ENCODE data around the gene ADAMTS2. TPM values are rescaled to one million over a fixed set of nuclear protein-coding genes. Genes with fewer than 3 reads are reported as not detected.

ADAMTS2 gene
- polyA plus RNA-seq, 3 donors: 0.74 to 2.3 TPM; not detected in 1

DNA sequence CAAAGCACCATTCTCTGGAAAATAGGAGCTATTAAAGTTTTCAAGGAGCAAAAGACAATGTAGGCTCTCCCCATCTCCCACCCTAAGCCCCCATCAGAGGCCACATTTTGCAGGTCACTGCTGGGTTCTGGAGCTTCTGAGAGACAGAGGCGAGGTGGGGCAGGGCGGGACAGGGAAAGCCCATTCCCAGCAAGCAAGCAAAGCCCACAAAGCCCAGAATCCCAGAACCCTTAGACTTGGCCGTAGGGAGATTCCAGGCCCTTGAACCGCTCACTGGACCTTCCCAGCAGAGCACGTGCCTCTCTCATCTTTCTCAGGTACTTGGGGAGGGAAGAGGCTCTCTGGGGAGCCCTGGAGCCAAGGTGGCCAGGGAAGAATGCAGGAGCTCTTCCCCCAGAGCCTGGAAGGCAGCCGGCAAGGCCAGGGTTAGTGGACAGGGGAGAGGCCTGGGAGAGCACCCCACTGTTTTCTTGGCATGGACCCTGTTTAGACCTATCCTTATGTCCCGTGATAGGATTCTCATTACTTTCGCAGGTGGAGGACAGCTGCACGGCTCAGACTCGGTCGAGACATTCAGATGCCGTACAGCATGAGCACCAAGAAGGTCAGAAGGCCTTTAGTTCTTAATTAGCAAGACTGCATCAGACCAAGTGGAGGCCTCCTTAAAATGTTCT is 232.7 kb downstream of the ADAMTS2 start:
- Histone ChIP-seq H3K9ac (ENCODE audit: insufficient read depth, low read length, poor library complexity, severe bottlenecking) (no peak overlapping the region), H4K20me1 (ENCODE audit: insufficient read depth, low read length) (no peaks in the 10 kb centered on the region), H3K27me3 (ENCODE audit: control insufficient read depth in 2 of 2, insufficient read depth in 2 of 2, low read length in 2 of 2) (no peaks in the 10 kb centered on the region), H3K4me3 (replicated peaks in 1 of 3; ENCODE audit: low read depth in 2 of 3, low read length in 3 of 3) (no peak overlapping the region), H3K4me1 (ENCODE audit: control insufficient read depth in 1 of 2, insufficient read depth in 2 of 2, low read length in 2 of 2) (no peaks in the 10 kb centered on the region), H3K36me3 (replicated peaks in 1 of 2; ENCODE audit: control insufficient read depth in 1 of 2, insufficient read depth in 2 of 2, low read length in 2 of 2) (no peaks in the 10 kb centered on the region), H3K27ac (ENCODE audit: low read depth in 1 of 2, low read length in 2 of 2) (no peak overlapping the region), H3K4me2 (replicated peaks; ENCODE audit: extremely low read depth, low read length, poor library complexity, severe bottlenecking) (no peak overlapping the region), H3K9me3 (replicated peaks in 1 of 2; ENCODE audit: control insufficient read depth in 1 of 2, insufficient read depth in 1 of 2, low read length in 2 of 2) (peaks cover 65 to 85% of the 10 kb centered on the region in 2 donors), H3K79me2 (ENCODE audit: insufficient read depth, low read length) (no peaks in the 10 kb centered on the region), H2AFZ (ENCODE audit: insufficient read depth, low read depth, low read length, poor library complexity, severe bottlenecking) (no peak overlapping the region)
- Mint-ChIP-seq H3K36me3 (no peaks in the 10 kb centered on the region), H3K4me1 (no peaks in the 10 kb centered on the region), H3K27me3 (ENCODE audit: low read depth in 3 of 3) (peaks cover 0 to 2% (median 2%) of the 10 kb centered on the region in 3 donors), H3K27ac (no peak overlapping the region), H3K4me3 (no peak overlapping the region), H3K9me3 (peaks cover 39 to 87% (median 74%) of the 10 kb centered on the region in 7 donors)
- TF ChIP-seq CTCF (IDR thresholded peaks at IDR 0.05): no peak
- WGBS (ENCODE audit: insufficient coverage): 87% methylated on average over 6 of the region's 12 CpGs
- intact Hi-C loops (cut with micrococcal nuclease): no loop called here
- no peak for DNase-seq

- Mint-ChIP-seq H3K9me3 (peaks cover 37 to 86% (median 69%) of the 10 kb centered on the region in 7 donors), H3K4me3 (no peak overlapping the region), H3K36me3 (no peaks in the 10 kb centered on the region), H3K4me1 (no peaks in the 10 kb centered on the region), H3K27ac (no peak overlapping the region), H3K27me3 (ENCODE audit: low read depth in 3 of 3) (peaks cover 0 to 5% (median 2%) of the 10 kb centered on the region in 3 donors)
- Histone ChIP-seq H3K4me3 (replicated peaks in 1 of 3; ENCODE audit: low read depth in 2 of 3, low read length in 3 of 3) (no peak overlapping the region), H3K36me3 (replicated peaks in 1 of 2; ENCODE audit: control insufficient read depth in 1 of 2, insufficient read depth in 2 of 2, low read length in 2 of 2) (no peaks in the 10 kb centered on the region), H3K4me1 (ENCODE audit: control insufficient read depth in 1 of 2, insufficient read depth in 2 of 2, low read length in 2 of 2) (no peaks in the 10 kb centered on the region), H3K27me3 (ENCODE audit: control insufficient read depth in 2 of 2, insufficient read depth in 2 of 2, low read length in 2 of 2) (no peaks in the 10 kb centered on the region), H3K27ac (ENCODE audit: low read depth in 1 of 2, low read length in 2 of 2) (no peak overlapping the region), H4K20me1 (ENCODE audit: insufficient read depth, low read length) (no peaks in the 10 kb centered on the region), H3K4me2 (replicated peaks; ENCODE audit: extremely low read depth, low read length, poor library complexity, severe bottlenecking) (no peak overlapping the region), H3K9me3 (replicated peaks in 1 of 2; ENCODE audit: control insufficient read depth in 1 of 2, insufficient read depth in 1 of 2, low read length in 2 of 2) (peaks cover 57 to 77% of the 10 kb centered on the region in 2 donors), H3K79me2 (ENCODE audit: insufficient read depth, low read length) (no peaks in the 10 kb centered on the region), H3K9ac (ENCODE audit: insufficient read depth, low read length, poor library complexity, severe bottlenecking) (no peak overlapping the region), H2AFZ (ENCODE audit: insufficient read depth, low read depth, low read length, poor library complexity, severe bottlenecking) (no peak overlapping the region)
- TF ChIP-seq CTCF (IDR thresholded peaks at IDR 0.05): no peak
- intact Hi-C loops (cut with micrococcal nuclease): no loop called here
- no peak for DNase-seq
- WGBS (ENCODE audit: insufficient coverage): 92% methylated on average over 10 of the region's 21 CpGs
Measured at GRCh38 chr5:179111267-179112207, 233.7 kb downstream of the ADAMTS2 start.
